Measurements from ENCODE around the gene LTB4R2. TPM values are rescaled to one million over a fixed set of nuclear protein-coding genes. Genes with fewer than 3 reads are reported as not detected.

The LTB4R2 gene
- total and polyA plus RNA-seq, 2 of the 8 experiments (the other 6 are each of a cell fraction or from before 2014, with no cell fraction given), result 5.3 to 6.7 TPM

GRCh38 chr14:24353559-24354481 is 43.9 kb downstream of the LTB4R2 start:
- Histone ChIP-seq H2AK5ac (ENCODE audit: low read depth, low read length) (no peak overlapping the region), H2AFZ (ENCODE audit: low read length) (no peak overlapping the region), H3K79me1 (ENCODE audit: low read depth, low read length) (no peaks in the 10 kb centered on the region), H3K4ac (replicated peaks; ENCODE audit: insufficient read length, low read depth, low read length) (no peak overlapping the region), H3K4me3 (ENCODE audit: extremely low read depth in 1 of 4, insufficient read depth in 2 of 4, low read depth in 3 of 4, low read length in 4 of 4) (no peak overlapping the region), H3K9me3 (ENCODE audit: insufficient read depth in 2 of 2, low read depth in 1 of 2, low read length in 1 of 2) (no peaks in the 10 kb centered on the region), H3K23me2 (ENCODE audit: low read depth, low read length) (0 out of 2 replicates have a peak, but pooled peaks cover 2% of the 10 kb centered on the region), H4K91ac (replicated peaks; ENCODE audit: insufficient read length, low read length) (no peak overlapping the region), H3K4me1 (replicated peaks in 1 of 4; ENCODE audit: control insufficient read depth in 3 of 4, insufficient read depth in 4 of 4, low read length in 3 of 4) (no peaks in the 10 kb centered on the region), H2BK15ac (ENCODE audit: low read length) (no peak overlapping the region), H3K18ac (ENCODE audit: extremely low read depth, low read length) (no peak overlapping the region), H2BK12ac (ENCODE audit: low read depth, low read length) (no peak overlapping the region), H3K4me2 (ENCODE audit: insufficient read depth in 1 of 2, low read depth in 2 of 2, low read length in 2 of 2) (no peak overlapping the region), H3K79me2 (ENCODE audit: control insufficient read depth in 1 of 2, insufficient read depth in 2 of 2, low read length in 2 of 2) (no peaks in the 10 kb centered on the region), H4K20me1 (replicated peaks in 1 of 2; ENCODE audit: control insufficient read depth in 1 of 2, insufficient read depth in 2 of 2, low read length in 2 of 2) (peaks cover 0 to 2% of the 10 kb centered on the region in 2 experiments), H2BK120ac (replicated peaks; ENCODE audit: low read depth, low read length) (no peak overlapping the region), H3K27me3 (replicated peaks in 1 of 4; ENCODE audit: control insufficient read depth in 3 of 4, extremely low read depth in 1 of 4, insufficient read depth in 3 of 4, low read length in 3 of 4) (peaks cover 0 to 11% (median 9%) of the 10 kb centered on the region in 4 experiments; a peak in 5 of 7 replicates), H3K14ac (ENCODE audit: insufficient read length) (no peak overlapping the region), H3K56ac (replicated peaks; ENCODE audit: insufficient read length, low read depth, low read length) (no peak overlapping the region), H3K9ac (replicated peaks in 1 of 4; ENCODE audit: extremely low read depth in 1 of 4, low read depth in 3 of 4, low read length in 3 of 4) (no peak overlapping the region), H3K23ac (ENCODE audit: insufficient read length) (no peak overlapping the region), H2BK20ac (ENCODE audit: low read length) (no peak overlapping the region), H3K36me3 (ENCODE audit: control insufficient read depth in 2 of 4, insufficient read depth in 4 of 4, low read length in 3 of 4) (no peaks in the 10 kb centered on the region), H4K8ac (ENCODE audit: extremely low read depth, insufficient read depth, low read length) (no peak overlapping the region), H2BK5ac (ENCODE audit: low read depth, low read length) (no peak overlapping the region), H3K27ac (ENCODE audit: low read depth, low read length) (no peak overlapping the region), H4K5ac (ENCODE audit: insufficient read length, low read depth, low read length) (no peak overlapping the region)
- DNase-seq (ENCODE audit: low read depth in 1 of 2, low spot score in 2 of 2) (no peak), FAIRE-seq (no peak)
- POLR2A ChIA-PET (ENCODE audit: partially characterized antibody), result no interaction called here
- CTCF ChIA-PET (ENCODE audit: partially characterized antibody), result interaction anchor here (2.9 to 4.4 kb wide), 2 partner anchors 12 to 21 kb away, joined by 12 to 23 read pairs; no protein-coding TSS in a partner anchor
- WGBS, 2 experiments (ENCODE audit: extremely low coverage in 1 of 2, insufficient coverage in 1 of 2, insufficient read length in 1 of 2, insufficient replicate concordance in 2 of 2, low coverage in 1 of 2, low lambda C conversion rate in 2 of 2, missing lambda C conversion rate in 1 of 2), result 65% methylated on average over 5 of the region's 5 CpGs; no CpG with 5 or more reads in 1 of the 2 experiments
- TF ChIP-seq EZH2 (IDR thresholded peaks at IDR 0.05; ENCODE audit: low read depth, low read length, severe bottlenecking) (no peak), POLR2A (IDR thresholded peaks at IDR 0.05; ENCODE audit: control extremely low read depth in 1 of 2, low read depth in 2 of 2, low read length in 2 of 2) (no peak), E2F6 (IDR thresholded peaks at IDR 0.05) (no peak), BCL11A (IDR thresholded peaks at IDR 0.05; ENCODE audit: low read depth in 2 of 2, low read length in 2 of 2) (no peak), RXRA (IDR thresholded peaks at IDR 0.05; ENCODE audit: insufficient read depth, low read depth, low read length) (no peak), JUND (IDR thresholded peaks at IDR 0.05; ENCODE audit: low read length) (no peak), CTBP2 (IDR thresholded peaks at IDR 0.05; ENCODE audit: borderline replicate concordance, insufficient read depth, insufficient read length, low read length) (no peak), TEAD4 (IDR thresholded peaks at IDR 0.05; ENCODE audit: low read depth, low read length) (no peak), SP1 (IDR thresholded peaks at IDR 0.05; ENCODE audit: low read depth, low read length) (no peak), USF2 (IDR thresholded peaks at IDR 0.05; ENCODE audit: low read length) (no peak)
